Measurements from ENCODE around the gene DNAJB13. TPM values are rescaled to one million over a fixed set of nuclear protein-coding genes. Genes with fewer than 3 reads are reported as not detected.

DNAJB13 gene
- total RNA-seq, 3 donors from 2014 or later (not counting 1 experiment from before 2014, with no cell fraction given), result 0.45 TPM; not detected in 2

- no peak overlapping the region for H3K4me3 ChIP-seq (ENCODE audit: low read length)
- no peaks in the 10 kb centered on the region for H3K36me3 Mint-ChIP-seq
- H3K4me1 Mint-ChIP-seq, result peaks cover 79 to 90% of the 10 kb centered on the region in 2 donors
- no peaks in the 10 kb centered on the region for H3K9me3 Mint-ChIP-seq
- ATAC-seq (no peak), DNase-seq (no peak)
- H3K9me3 ChIP-seq (ENCODE audit: control insufficient read depth, insufficient read depth, low read length), result no peaks in the 10 kb centered on the region
- H3K27me3 Mint-ChIP-seq (ENCODE audit: low read depth in 2 of 2), result no peaks in the 10 kb centered on the region
- no peak overlapping the region for H3K27ac ChIP-seq (ENCODE audit: low read length)
- H3K36me3 ChIP-seq (ENCODE audit: control insufficient read depth, insufficient read depth, low read length), result peaks cover 8% of the 10 kb centered on the region
- peaks cover 55% of the 10 kb centered on the region for H3K4me1 ChIP-seq (ENCODE audit: control insufficient read depth, insufficient read depth, low read length)
- no peaks in the 10 kb centered on the region for H3K27me3 ChIP-seq (ENCODE audit: control insufficient read depth, insufficient read depth, low read length)
- no peak for TF ChIP-seq CTCF (IDR thresholded peaks at IDR 0.05)
- intact Hi-C loops (cut with micrococcal nuclease), result no loop called here
- H3K27ac Mint-ChIP-seq, result peak overlapping the region; percentile 40 to 93
- H3K4me3 Mint-ChIP-seq, result peak overlapping the region; percentile 13
- 76% methylated on average over 8 of the region's 8 CpGs for WGBS (ENCODE audit: insufficient coverage)
Measured at GRCh38 chr11:73999581-74000306, 48.9 kb downstream of the DNAJB13 start.

GRCh38 chr11:74000307-74001133 lies 49.7 kb downstream of the DNAJB13 start:
- TF ChIP-seq CTCF (IDR thresholded peaks at IDR 0.05), result no peak
- peaks cover 79 to 90% of the 10 kb centered on the region in 2 donors for H3K4me1 Mint-ChIP-seq
- H3K27me3 Mint-ChIP-seq (ENCODE audit: low read depth in 2 of 2), result no peaks in the 10 kb centered on the region
- no peaks in the 10 kb centered on the region for H3K36me3 Mint-ChIP-seq
- H3K27me3 ChIP-seq (ENCODE audit: control insufficient read depth, insufficient read depth, low read length), result no peaks in the 10 kb centered on the region
- H3K4me3 Mint-ChIP-seq, result peak overlapping the region; percentile 83
- DNase-seq (no peak), ATAC-seq (no peak)
- peaks cover 8% of the 10 kb centered on the region for H3K36me3 ChIP-seq (ENCODE audit: control insufficient read depth, insufficient read depth, low read length)
- no peaks in the 10 kb centered on the region for H3K9me3 ChIP-seq (ENCODE audit: control insufficient read depth, insufficient read depth, low read length)
- no peaks in the 10 kb centered on the region for H3K9me3 Mint-ChIP-seq
- no peak overlapping the region for H3K4me3 ChIP-seq (ENCODE audit: low read length)
- intact Hi-C loops (cut with micrococcal nuclease), result no loop called here
- peak overlapping the region; percentile 77 for H3K27ac ChIP-seq (ENCODE audit: low read length)
- H3K27ac Mint-ChIP-seq, result peak overlapping the region; percentile 91 to 93
- H3K4me1 ChIP-seq (ENCODE audit: control insufficient read depth, insufficient read depth, low read length), result peaks cover 62% of the 10 kb centered on the region
- WGBS (ENCODE audit: insufficient coverage), result 96% methylated on average over 12 of the region's 14 CpGs

- peak; percentile 32 to 39 for DNase-seq
- Mint-ChIP-seq H3K9me3 (no peaks in the 10 kb centered on the region), H3K27ac (peak overlapping the region; percentile 91 to 93), H3K36me3 (no peaks in the 10 kb centered on the region), H3K4me3 (peak overlapping the region; percentile 83), H3K27me3 (ENCODE audit: low read depth in 2 of 2) (no peaks in the 10 kb centered on the region), H3K4me1 (peaks cover 76 to 89% of the 10 kb centered on the region in 2 donors)
- Histone ChIP-seq H3K9me3 (ENCODE audit: control insufficient read depth, insufficient read depth, low read length) (no peaks in the 10 kb centered on the region), H3K27ac (ENCODE audit: low read length) (peak overlapping the region; percentile 77), H3K27me3 (ENCODE audit: control insufficient read depth, insufficient read depth, low read length) (no peaks in the 10 kb centered on the region), H3K4me1 (ENCODE audit: control insufficient read depth, insufficient read depth, low read length) (peaks cover 69% of the 10 kb centered on the region), H3K4me3 (ENCODE audit: low read length) (no peak overlapping the region), H3K36me3 (ENCODE audit: control insufficient read depth, insufficient read depth, low read length) (peaks cover 8% of the 10 kb centered on the region)
- ATAC-seq, result peak; percentile 49 to 60 (median 58)
- intact Hi-C loops (cut with micrococcal nuclease), result no loop called here
- 55% methylated on average over 7 of the region's 7 CpGs for WGBS (ENCODE audit: insufficient coverage)
- TF ChIP-seq CTCF (IDR thresholded peaks at IDR 0.05), result no peak
Measured at GRCh38 chr11:74001822-74002286, 51.0 kb downstream of the DNAJB13 start.
